Mesenteric fat pad (tissue), 1 donor: Measurements from ENCODE around the gene AP1B1. TPM values are rescaled to one million over a fixed set of nuclear protein-coding genes. Genes with fewer than 3 reads are reported as not detected.
"Not testable (repeated sequence)": the region's sequence is repeated elsewhere in the genome, so short reads cannot be mapped to it uniquely, and the experiment has no call there.

Experiments used
- DNase-seq: peaks from one replicate; pipeline ENCODE4 v3.0.0-alpha.2; 2020; ENCODE audit warnings: low spot score
- total RNA-seq: library from RNA; stranded (reverse); fragmentation: NEBNext Ultra II Directional; extraction: Animal tissue kit (Norgen Biotek cat#: 25700); gene quantifications from one replicate; pipeline ENCODE4 v1.2.1, GENCODE V29; 2021
- donor health status: DM: yes; HTN: yes; CAD: no.

AP1B1 gene
- total RNA-seq, 1 donor from 2014 or later = 89.3 TPM

- no peak for DNase-seq
Observed at GRCh38 chr22:29351891-29352290, 36.5 kb downstream of the AP1B1 start.

GRCh38 chr22:29351042-29351441 is 37.3 kb downstream of the AP1B1 start:
- no peak for DNase-seq

- DNase-seq = no peak
Observed at GRCh38 chr22:29348956-29349355, 39.4 kb downstream of the AP1B1 start.

GRCh38 chr22:29348041-29348440 is 40.3 kb downstream of the AP1B1 start:
- no peak for DNase-seq

GRCh38 chr22:29346659-29347058 is 41.7 kb downstream of the AP1B1 start:
- DNase-seq = no peak

- no peak for DNase-seq
Observed at GRCh38 chr22:29345932-29346331, 42.4 kb downstream of the AP1B1 start.

- not testable (repeated sequence) for DNase-seq
Observed at GRCh38 chr22:29344889-29345288, 43.5 kb downstream of the AP1B1 start.

- no peak for DNase-seq
Observed at GRCh38 chr22:29344137-29344536, 44.2 kb downstream of the AP1B1 start.

- DNase-seq = no peak
Observed at GRCh38 chr22:29343313-29343805, 45.0 kb downstream of the AP1B1 start.

- DNase-seq = no peak
Observed at GRCh38 chr22:29342577-29343312, 45.6 kb downstream of the AP1B1 start.

- no peak for DNase-seq
Observed at GRCh38 chr22:29342177-29342576, 46.2 kb downstream of the AP1B1 start.

- no peak for DNase-seq
Observed at GRCh38 chr22:29341849-29342127, 46.6 kb downstream of the AP1B1 start.

GRCh38 chr22:29341056-29341848 is 47.1 kb downstream of the AP1B1 start:
- no peak for DNase-seq

- DNase-seq = no peak
Observed at GRCh38 chr22:29340566-29340965, 47.8 kb downstream of the AP1B1 start.

- no peak for DNase-seq
Observed at GRCh38 chr22:29339381-29340235, 48.8 kb downstream of the AP1B1 start.

GRCh38 chr22:29338398-29338797 is 50.0 kb downstream of the AP1B1 start:
- no peak for DNase-seq

- no peak for DNase-seq
Observed at GRCh38 chr22:29337631-29338284, 50.6 kb downstream of the AP1B1 start.

- DNase-seq = no peak
Observed at GRCh38 chr22:29336751-29337490, 51.4 kb downstream of the AP1B1 start.

GRCh38 chr22:29335656-29336055 is 52.7 kb downstream of the AP1B1 start:
- no peak for DNase-seq

- no peak for DNase-seq
Observed at GRCh38 chr22:29334696-29335344, 53.5 kb downstream of the AP1B1 start.
